ENCODE data around the gene YY1.

- TF ChIP-seq ZC3H10 (CRISPR knock-in tag; IDR thresholded peaks at IDR 0.05): no peak
- TF ChIP-seq PATZ1 (CRISPR knock-in tag; IDR thresholded peaks at IDR 0.05; ENCODE audit: borderline replicate concordance): no peak
- no peak for TF ChIP-seq RARB (CRISPR knock-in tag; IDR thresholded peaks at IDR 0.05)
These were observed 83.4 kb downstream of the YY1 start for GRCh38 chr14:100322138-100322957.

Data from SK-N-SH treated with all-trans-retinoic acid at 6 μM for 48 hours (cell line).